Osteocyte (in vitro differentiated cells): ENCODE data around the gene AMD1. TPM values are rescaled to one million over a fixed set of nuclear protein-coding genes. Genes with fewer than 3 reads are reported as not detected.
A peak's percentile ranks its signal among the peaks of the same experiment; 100 is the strongest.

ENCODE experiments used
- DNase-seq: peaks from one replicate; pipeline ENCODE4 v3.0.0; 2021; ENCODE audit warnings: mixed read lengths; ENCODE audit not compliant: unreplicated experiment; ENCODE audit errors: extremely low spot score
- H3K27ac Mint-ChIP-seq: one replicate; pipeline ENCODE4 v1.8.0; 2021; ENCODE audit warnings: mild to moderate bottlenecking, mixed read lengths; ENCODE audit not compliant: unreplicated experiment
- H3K27me3 Mint-ChIP-seq: one replicate; pipeline ENCODE4 v1.8.0; 2021; ENCODE audit warnings: mixed read lengths; ENCODE audit not compliant: unreplicated experiment
- H3K36me3 Mint-ChIP-seq: one replicate; pipeline ENCODE4 v1.8.0; 2021; ENCODE audit warnings: mixed read lengths; ENCODE audit not compliant: unreplicated experiment
- H3K4me1 Mint-ChIP-seq: one replicate; pipeline ENCODE4 v1.8.0; 2021; ENCODE audit warnings: mixed read lengths; ENCODE audit not compliant: unreplicated experiment
- H3K4me3 Mint-ChIP-seq: one replicate; pipeline ENCODE4 v1.8.0; 2021; ENCODE audit warnings: mild to moderate bottlenecking, moderate library complexity, mixed read lengths; ENCODE audit not compliant: unreplicated experiment
- H3K9me3 Mint-ChIP-seq: one replicate; pipeline ENCODE4 v1.8.0; 2021; ENCODE audit warnings: mixed read lengths; ENCODE audit not compliant: unreplicated experiment
- total RNA-seq: library from RNA; stranded (reverse); gene quantifications from 2 replicates; pipeline ENCODE4 v1.2.1, GENCODE V29; 2021
- TF ChIP-seq, protein P1 (sequence below): fragments of 200-600 bp; sonication (generic); IDR thresholded peaks from 2 replicates; pipeline ENCODE4 v1.5.0; 2021; ENCODE audit warnings: antibody characterized with exemption, mild to moderate bottlenecking, moderate library complexity

Gene AMD1
- total RNA-seq, 1 donor from 2014 or later = 34.0 TPM

DNA sequence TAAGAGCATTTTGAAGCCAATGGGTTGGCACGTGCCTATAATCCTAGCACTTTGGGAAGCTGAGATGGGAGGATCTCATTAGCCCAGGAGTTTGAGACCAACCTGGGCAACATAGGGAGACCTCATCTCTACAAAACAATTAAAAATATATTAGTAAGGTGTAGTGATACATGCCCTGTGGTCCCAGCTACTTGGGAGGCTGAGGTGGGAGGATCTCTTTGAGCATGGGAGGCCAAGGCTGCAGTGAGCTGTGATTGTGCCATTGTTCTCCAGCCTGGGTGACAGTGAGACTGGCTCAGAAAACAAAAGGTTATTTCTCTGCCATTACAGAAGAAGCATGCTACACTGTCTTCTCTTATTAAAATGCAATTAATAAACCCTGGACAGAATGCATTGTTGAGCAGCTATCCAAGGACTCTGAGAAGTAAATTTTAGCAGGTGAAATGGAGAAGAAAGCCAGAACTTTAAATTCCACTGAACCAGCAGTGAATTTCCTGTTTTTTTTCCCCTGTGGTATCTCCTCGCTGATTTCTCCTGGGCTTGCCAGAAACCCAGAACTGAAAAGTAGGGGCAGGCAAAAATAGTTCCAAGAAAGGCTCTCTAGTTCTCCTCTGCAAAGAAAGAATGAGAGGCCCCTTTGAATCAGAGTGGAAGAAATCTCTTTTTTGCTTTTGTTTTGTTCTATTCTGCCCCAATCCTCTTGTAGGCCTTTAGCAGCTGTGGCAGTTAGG, 8.4 kb downstream of the AMD1 start:
- Mint-ChIP-seq H3K36me3 (peaks cover 2% of the 10 kb centered on the region), H3K27me3 (no peaks in the 10 kb centered on the region), H3K4me3 (no peak overlapping the region), H3K9me3 (no peaks in the 10 kb centered on the region), H3K27ac (peak overlapping the region; percentile 63), H3K4me1 (peaks cover 67% of the 10 kb centered on the region)
- TF ChIP-seq, protein P1, sequence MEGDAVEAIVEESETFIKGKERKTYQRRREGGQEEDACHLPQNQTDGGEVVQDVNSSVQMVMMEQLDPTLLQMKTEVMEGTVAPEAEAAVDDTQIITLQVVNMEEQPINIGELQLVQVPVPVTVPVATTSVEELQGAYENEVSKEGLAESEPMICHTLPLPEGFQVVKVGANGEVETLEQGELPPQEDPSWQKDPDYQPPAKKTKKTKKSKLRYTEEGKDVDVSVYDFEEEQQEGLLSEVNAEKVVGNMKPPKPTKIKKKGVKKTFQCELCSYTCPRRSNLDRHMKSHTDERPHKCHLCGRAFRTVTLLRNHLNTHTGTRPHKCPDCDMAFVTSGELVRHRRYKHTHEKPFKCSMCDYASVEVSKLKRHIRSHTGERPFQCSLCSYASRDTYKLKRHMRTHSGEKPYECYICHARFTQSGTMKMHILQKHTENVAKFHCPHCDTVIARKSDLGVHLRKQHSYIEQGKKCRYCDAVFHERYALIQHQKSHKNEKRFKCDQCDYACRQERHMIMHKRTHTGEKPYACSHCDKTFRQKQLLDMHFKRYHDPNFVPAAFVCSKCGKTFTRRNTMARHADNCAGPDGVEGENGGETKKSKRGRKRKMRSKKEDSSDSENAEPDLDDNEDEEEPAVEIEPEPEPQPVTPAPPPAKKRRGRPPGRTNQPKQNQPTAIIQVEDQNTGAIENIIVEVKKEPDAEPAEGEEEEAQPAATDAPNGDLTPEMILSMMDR = no peak
- no peak for DNase-seq

DNA sequence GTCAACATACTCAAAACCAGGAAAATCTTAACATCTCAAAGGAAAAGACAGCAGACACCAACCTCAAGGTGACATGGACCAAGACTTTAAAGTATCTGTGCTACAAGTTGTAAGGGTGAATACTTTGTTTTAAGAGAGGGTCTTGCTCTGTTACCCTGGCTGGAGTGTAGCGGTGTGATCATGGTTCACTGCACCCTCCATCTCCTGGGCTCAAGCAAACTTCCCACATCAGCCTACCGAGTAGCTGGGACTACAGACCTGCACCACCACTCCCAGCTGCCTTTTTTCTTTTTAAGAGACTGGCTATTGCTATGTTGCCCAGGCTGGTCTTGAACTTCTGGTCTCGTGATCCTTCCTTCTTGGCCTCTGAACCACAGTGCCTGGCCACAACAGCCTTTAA, 9.7 kb downstream of the AMD1 start:
- H3K4me3 Mint-ChIP-seq = no peak overlapping the region

DNA sequence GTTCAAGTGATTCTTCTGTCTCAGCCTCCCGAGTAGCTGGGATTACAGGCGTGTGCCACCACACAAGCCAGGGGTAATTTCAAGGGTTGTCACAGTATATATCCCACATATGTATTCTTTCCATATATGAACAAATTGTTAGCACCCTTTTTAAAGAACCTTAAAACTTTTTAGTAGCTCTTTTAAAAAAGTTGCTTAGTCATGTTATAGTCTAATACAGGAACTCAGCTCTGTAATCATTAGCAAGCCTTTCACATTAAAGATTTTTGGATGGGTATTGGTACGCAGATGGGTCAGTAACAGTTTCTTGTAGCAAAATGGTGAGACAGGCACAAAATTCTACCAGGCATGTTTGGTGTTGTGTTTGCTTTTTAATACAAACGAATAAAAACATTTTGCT, 10.9 kb downstream of the AMD1 start:
- no peak for DNase-seq
- H3K4me1 Mint-ChIP-seq = peaks cover 42% of the 10 kb centered on the region
- H3K36me3 Mint-ChIP-seq = peaks cover 12% of the 10 kb centered on the region
- no peak overlapping the region for H3K4me3 Mint-ChIP-seq
- TF ChIP-seq, protein P1 = no peak
- H3K9me3 Mint-ChIP-seq = no peaks in the 10 kb centered on the region
- H3K27me3 Mint-ChIP-seq = no peaks in the 10 kb centered on the region
- peak overlapping the region; percentile 57 for H3K27ac Mint-ChIP-seq

More for the DNA sequence above, 9.7 kb downstream of the AMD1 start:
- DNase-seq = no peak
- Mint-ChIP-seq H3K9me3 (no peaks in the 10 kb centered on the region), H3K4me1 (peaks cover 54% of the 10 kb centered on the region), H3K27me3 (no peaks in the 10 kb centered on the region), H3K36me3 (peaks cover 7% of the 10 kb centered on the region), H3K27ac (peak overlapping the region; percentile 63)
- TF ChIP-seq, protein P1 = no peak

DNA sequence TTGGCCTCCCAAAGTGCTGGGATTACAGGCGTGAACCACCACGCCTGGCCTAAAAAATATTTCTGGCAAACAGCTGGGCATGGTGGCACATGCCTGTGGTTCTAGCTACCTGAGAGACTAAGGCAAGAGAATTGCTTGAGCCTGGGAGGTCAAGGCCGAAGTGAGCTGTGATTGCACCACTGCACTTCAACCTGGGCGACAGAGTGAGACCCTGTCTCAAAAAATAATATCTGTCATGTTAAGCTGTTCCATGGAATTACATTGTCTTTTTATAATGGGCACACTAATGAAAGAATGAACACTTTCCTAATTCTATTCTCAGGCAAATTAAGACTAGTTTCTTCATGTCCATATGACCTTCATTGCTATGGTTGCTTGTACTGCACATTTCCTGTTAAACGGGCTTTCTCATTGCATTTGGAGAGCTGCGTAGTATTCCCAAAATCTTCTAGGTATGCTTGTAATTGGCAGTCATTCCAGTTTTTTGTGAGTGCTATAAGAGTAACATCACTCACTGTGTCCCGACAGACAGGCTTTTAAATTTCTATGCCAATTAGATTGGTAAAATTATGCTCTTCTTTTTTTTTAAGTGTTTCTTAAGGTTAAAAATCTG, 12.1 kb downstream of the AMD1 start:
- Mint-ChIP-seq H3K36me3 (peaks cover 15% of the 10 kb centered on the region), H3K4me1 (peaks cover 35% of the 10 kb centered on the region)
- TF ChIP-seq, protein P1 = no peak

DNA sequence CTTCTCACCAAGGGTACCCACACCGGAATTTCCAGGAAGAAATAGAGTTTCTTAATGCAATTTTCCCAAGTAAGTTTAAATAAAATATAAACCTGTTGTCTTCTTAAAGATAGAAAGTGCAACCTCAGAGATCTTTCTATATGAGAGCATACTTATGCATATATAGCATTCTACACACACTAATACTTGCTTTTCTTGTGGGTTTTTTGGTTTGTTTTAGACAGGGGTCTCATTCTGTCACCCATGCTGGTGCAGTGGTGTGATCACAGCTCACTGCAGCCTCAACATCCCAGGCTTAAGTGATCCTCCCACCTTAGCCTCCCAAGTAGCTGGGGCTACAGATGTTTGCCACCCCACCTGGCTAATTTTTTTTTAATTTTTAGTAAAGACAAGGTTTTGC, 15.7 kb downstream of the AMD1 start:
- TF ChIP-seq, protein P1 = no peak
- Mint-ChIP-seq H3K4me3 (no peak overlapping the region), H3K9me3 (no peaks in the 10 kb centered on the region), H3K27ac (peak overlapping the region; percentile 35), H3K4me1 (peaks cover 4% of the 10 kb centered on the region), H3K27me3 (no peaks in the 10 kb centered on the region), H3K36me3 (peaks cover 38% of the 10 kb centered on the region)
- no peak for DNase-seq

More for the DNA sequence above, 12.1 kb downstream of the AMD1 start:
- Mint-ChIP-seq H3K4me3 (no peak overlapping the region), H3K27ac (no peak overlapping the region), H3K27me3 (no peaks in the 10 kb centered on the region), H3K9me3 (no peaks in the 10 kb centered on the region)
- DNase-seq = no peak
